ENCODE data around the gene RBM24. TPM values are rescaled to one million over a fixed set of nuclear protein-coding genes. Genes with fewer than 3 reads are reported as not detected.

The RBM24 gene
- total RNA-seq (ENCODE audit: unreplicated experiment): 19.6 TPM
- long read RNA-seq, partial matches to known transcripts: 1 of 2 reads
- long read RNA-seq, other reads (novel, unspliced or antisense): 0 of 2 reads

DNA sequence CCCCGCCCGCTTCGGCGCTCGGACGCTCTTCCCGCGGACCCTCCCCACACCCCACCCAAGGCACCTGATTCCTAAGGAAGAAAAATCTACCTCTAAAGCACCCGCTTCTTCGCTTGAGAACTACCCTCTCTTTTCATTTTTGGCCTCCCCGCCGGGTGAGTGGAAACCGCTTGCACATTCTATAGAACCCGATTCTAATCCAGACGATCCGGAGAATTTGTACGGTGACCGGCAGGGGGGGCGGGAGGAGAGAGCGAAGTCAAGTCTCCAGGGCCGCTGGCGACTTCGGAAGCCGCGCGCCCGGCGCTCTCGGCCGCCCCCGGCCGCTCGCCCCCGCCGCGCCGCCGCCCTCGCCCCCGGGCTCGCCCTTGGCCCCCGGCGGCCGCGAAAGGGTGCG is at the start of gene RBM24:
RBM24 (plus strand) TSS at position 262 of the 397 bp plus-strand sequence. CDS start 221 bp downstream, outside the sequence.
- TF ChIP-seq, protein P1, sequence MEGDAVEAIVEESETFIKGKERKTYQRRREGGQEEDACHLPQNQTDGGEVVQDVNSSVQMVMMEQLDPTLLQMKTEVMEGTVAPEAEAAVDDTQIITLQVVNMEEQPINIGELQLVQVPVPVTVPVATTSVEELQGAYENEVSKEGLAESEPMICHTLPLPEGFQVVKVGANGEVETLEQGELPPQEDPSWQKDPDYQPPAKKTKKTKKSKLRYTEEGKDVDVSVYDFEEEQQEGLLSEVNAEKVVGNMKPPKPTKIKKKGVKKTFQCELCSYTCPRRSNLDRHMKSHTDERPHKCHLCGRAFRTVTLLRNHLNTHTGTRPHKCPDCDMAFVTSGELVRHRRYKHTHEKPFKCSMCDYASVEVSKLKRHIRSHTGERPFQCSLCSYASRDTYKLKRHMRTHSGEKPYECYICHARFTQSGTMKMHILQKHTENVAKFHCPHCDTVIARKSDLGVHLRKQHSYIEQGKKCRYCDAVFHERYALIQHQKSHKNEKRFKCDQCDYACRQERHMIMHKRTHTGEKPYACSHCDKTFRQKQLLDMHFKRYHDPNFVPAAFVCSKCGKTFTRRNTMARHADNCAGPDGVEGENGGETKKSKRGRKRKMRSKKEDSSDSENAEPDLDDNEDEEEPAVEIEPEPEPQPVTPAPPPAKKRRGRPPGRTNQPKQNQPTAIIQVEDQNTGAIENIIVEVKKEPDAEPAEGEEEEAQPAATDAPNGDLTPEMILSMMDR (IDR thresholded peaks at IDR 0.05; ENCODE audit: unreplicated experiment): peak; percentile 46
- H3K27me3 Mint-ChIP-seq (ENCODE audit: unreplicated experiment): peaks cover 10% of the 10 kb centered on the region

GRCh38 chr6:17233531-17233930 is 47.6 kb upstream of the RBM24 start:
- Mint-ChIP-seq H3K4me1 (ENCODE audit: unreplicated experiment) (no peaks in the 10 kb centered on the region), H3K4me3 (ENCODE audit: unreplicated experiment) (no peak overlapping the region), H3K27me3 (ENCODE audit: unreplicated experiment) (no peaks in the 10 kb centered on the region), H3K9me3 (ENCODE audit: unreplicated experiment) (no peaks in the 10 kb centered on the region), H3K27ac (ENCODE audit: unreplicated experiment) (no peak overlapping the region), H3K36me3 (ENCODE audit: low read depth, unreplicated experiment) (no peaks in the 10 kb centered on the region)
- DNase-seq (ENCODE audit: low spot score): no peak
- TF ChIP-seq, protein P1 (IDR thresholded peaks at IDR 0.05; ENCODE audit: unreplicated experiment): no peak

More for the DNA sequence above, at the start of gene RBM24:
- Mint-ChIP-seq H3K36me3 (ENCODE audit: low read depth, unreplicated experiment) (peaks cover 7% of the 10 kb centered on the region), H3K4me1 (ENCODE audit: unreplicated experiment) (peaks cover 11% of the 10 kb centered on the region), H3K9me3 (ENCODE audit: unreplicated experiment) (no peaks in the 10 kb centered on the region), H3K4me3 (ENCODE audit: unreplicated experiment) (peak within 1 kb of the TSS; percentile 98), H3K27ac (ENCODE audit: unreplicated experiment) (peak within 1 kb of the TSS; percentile 91)
- DNase-seq (ENCODE audit: low spot score): peak; percentile 75

DNA sequence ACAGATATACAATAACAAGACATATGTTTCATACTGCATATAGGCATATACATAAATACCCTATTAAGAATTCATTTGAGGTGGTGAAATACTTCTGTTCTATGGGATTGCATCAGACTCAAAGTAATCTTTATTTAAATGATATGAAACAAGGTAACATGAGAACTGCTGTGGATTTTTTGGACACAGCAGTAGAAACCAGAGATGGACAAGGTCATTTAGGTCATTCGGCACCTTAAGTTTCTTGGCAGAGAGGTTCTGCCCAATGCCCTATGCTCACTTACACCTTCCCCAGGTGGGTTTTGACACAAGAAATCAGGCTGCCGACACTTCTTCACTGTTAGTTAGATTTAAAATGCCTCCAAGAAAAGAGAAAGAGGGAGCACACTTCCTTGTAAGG is 43.9 kb upstream of the RBM24 start:
- Mint-ChIP-seq H3K4me3 (ENCODE audit: unreplicated experiment) (no peak overlapping the region), H3K4me1 (ENCODE audit: unreplicated experiment) (no peaks in the 10 kb centered on the region), H3K36me3 (ENCODE audit: low read depth, unreplicated experiment) (no peaks in the 10 kb centered on the region), H3K27me3 (ENCODE audit: unreplicated experiment) (no peaks in the 10 kb centered on the region), H3K27ac (ENCODE audit: unreplicated experiment) (no peak overlapping the region), H3K9me3 (ENCODE audit: unreplicated experiment) (no peaks in the 10 kb centered on the region)
- TF ChIP-seq, protein P1 (IDR thresholded peaks at IDR 0.05; ENCODE audit: unreplicated experiment): no peak
- no peak for DNase-seq (ENCODE audit: low spot score)

- Mint-ChIP-seq H3K4me3 (ENCODE audit: unreplicated experiment) (no peak overlapping the region), H3K27ac (ENCODE audit: unreplicated experiment) (no peak overlapping the region), H3K27me3 (ENCODE audit: unreplicated experiment) (no peaks in the 10 kb centered on the region), H3K4me1 (ENCODE audit: unreplicated experiment) (no peaks in the 10 kb centered on the region), H3K36me3 (ENCODE audit: low read depth, unreplicated experiment) (no peaks in the 10 kb centered on the region), H3K9me3 (ENCODE audit: unreplicated experiment) (no peaks in the 10 kb centered on the region)
- TF ChIP-seq, protein P1 (IDR thresholded peaks at IDR 0.05; ENCODE audit: unreplicated experiment): no peak
- DNase-seq (ENCODE audit: low spot score): no peak
These were observed 41.9 kb upstream of the RBM24 start for GRCh38 chr6:17239260-17239659.

DNA sequence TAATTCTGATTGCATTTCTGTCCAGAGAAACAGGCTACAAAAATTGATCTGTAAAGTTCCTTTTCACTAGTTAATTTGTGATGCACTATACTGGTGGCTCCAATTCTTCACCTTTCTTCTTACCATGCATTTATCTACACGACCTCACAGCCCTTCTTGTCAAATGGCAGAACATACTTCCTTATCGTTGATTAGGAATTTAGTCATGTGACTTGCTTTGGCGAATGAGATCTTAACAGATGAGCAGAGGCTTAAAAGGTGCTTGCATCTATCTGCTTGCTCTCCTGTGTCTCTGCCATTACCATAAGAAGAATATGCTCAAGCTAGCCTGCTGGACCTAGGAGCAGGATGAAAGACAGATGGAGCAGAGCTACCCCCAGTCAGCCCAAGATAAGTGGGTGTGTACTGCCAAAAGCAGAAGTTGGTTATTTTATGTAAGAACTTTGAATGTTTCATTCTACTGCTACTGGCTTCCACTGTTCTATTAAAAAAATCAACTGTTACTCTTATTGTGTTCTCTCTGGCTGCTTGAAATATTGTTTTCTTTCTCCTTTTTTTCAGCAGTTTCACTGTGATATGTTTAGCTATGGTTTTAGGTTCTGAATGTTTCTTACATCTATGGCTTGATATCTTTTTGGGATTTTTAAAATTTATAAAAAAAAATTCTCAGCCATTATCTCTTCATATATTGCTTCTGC is 40.2 kb upstream of the RBM24 start:
- TF ChIP-seq, protein P1 (IDR thresholded peaks at IDR 0.05; ENCODE audit: unreplicated experiment): no peak
- peaks cover 6% of the 10 kb centered on the region for H3K9me3 Mint-ChIP-seq (ENCODE audit: unreplicated experiment)

More for the DNA sequence above, 40.2 kb upstream of the RBM24 start:
- Mint-ChIP-seq H3K4me1 (ENCODE audit: unreplicated experiment) (no peaks in the 10 kb centered on the region), H3K4me3 (ENCODE audit: unreplicated experiment) (no peak overlapping the region), H3K36me3 (ENCODE audit: low read depth, unreplicated experiment) (no peaks in the 10 kb centered on the region), H3K27ac (ENCODE audit: unreplicated experiment) (no peak overlapping the region), H3K27me3 (ENCODE audit: unreplicated experiment) (no peaks in the 10 kb centered on the region)
- DNase-seq (ENCODE audit: low spot score): no peak
